Adrenal gland (tissue), 5 donors: ENCODE data around the gene EFS.

Experiments
- CTCF ChIP-seq, 6 experiments: fragments of 450-650 bp in 4 of 6; fragments of 200-600 bp in 2 of 6; sonication (generic) in 1 of 6; IDR thresholded peaks; 1 replicate in 5 of 6; 2 replicates in 1 of 6; pipeline versions ENCODE4 v1.5.1 to v1.8.0; 2016 to 2021; ENCODE audit warnings: antibody characterized with exemption in 6 of 6, mild to moderate bottlenecking in 2 of 6, moderate library complexity in 1 of 6
- POLR2A ChIP-seq, 2 donors: fragments of 450-650 bp; IDR thresholded peaks; one replicate each; pipeline ENCODE4 v1.6.1; 2017; ENCODE audit warnings: antibody characterized with exemption in 2 of 2, mild to moderate bottlenecking in 2 of 2, moderate library complexity in 1 of 2
- donor health status: DM: no; HTN: no; CAD: no.

- TF ChIP-seq CTCF (IDR thresholded peaks at IDR 0.05) (no peak), POLR2A (IDR thresholded peaks at IDR 0.05) (no peak)
Observed at GRCh38 chr14:23351681-23352505, 13.1 kb downstream of the EFS start.
